ENCODE measurements around the gene MED7.

MED7 gene

DNA sequence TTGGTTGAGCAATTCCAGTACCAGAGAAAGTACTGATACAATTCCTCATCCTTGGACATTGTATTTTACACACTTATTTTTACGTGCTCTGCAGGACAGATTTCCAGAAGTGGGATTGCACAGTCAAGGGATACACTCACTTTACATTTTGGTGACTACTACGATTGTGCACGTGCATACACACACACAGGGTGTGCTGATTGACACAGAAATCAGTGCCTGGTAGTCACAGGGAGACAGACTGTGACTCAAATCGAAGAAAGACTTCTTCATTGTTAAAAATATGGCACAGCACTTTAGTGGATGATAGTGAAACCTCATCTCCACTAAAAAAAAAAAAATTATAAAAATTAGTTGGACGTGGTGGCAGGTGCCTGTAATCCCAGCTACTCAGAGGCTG, 21.9 kb upstream of the MED7 start:
- DNase-seq = no peak

DNA sequence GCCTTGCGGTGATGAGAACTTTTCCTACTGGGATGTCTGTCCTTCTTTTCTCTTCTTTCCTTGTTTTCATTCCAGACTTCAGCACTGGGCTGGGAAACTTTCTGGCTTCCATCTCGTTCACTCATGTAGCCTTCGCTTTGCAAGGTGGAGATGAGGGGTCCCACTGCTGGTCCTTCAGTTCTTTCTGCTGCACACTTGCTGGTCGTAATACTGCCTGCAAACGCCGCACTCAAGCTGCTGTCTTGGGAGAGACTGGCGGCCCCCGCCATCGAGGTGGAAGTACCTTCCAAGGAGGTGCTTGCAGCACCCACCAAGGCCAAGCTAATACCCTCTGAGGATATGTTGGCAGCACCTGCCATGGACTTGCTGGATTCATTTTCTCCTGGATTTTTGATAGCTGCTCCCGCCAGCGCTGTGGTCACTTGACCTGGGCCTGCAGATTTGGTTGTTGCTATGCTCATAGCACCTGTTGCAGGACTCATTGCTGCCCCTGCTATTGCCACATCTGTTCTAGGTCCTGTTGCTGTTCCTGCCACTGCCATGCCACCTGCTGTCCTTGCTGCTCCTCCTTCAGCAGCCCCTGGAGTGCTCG, 20.4 kb upstream of the MED7 start:
- DNase-seq = no peak

DNA sequence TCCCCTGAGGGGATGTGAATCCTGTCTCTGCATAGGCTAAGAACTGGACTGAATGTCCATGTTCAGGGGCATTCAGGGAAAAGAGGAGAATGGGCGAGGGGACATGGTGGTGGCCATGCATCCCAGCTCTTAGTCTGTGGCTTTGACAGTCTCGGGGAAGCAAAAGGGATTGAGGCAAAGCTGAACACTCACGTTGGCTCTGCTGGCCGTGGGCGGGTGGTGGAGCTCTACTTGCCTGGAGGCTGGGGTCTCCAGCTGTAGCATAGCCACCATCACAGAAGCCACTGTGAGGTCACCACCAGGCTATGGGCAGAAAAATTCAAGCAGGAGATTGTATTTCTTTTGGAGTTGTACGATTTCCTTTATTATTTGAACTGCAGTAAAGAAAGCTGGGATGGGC, 19.3 kb upstream of the MED7 start:
- no peak for DNase-seq

DNA sequence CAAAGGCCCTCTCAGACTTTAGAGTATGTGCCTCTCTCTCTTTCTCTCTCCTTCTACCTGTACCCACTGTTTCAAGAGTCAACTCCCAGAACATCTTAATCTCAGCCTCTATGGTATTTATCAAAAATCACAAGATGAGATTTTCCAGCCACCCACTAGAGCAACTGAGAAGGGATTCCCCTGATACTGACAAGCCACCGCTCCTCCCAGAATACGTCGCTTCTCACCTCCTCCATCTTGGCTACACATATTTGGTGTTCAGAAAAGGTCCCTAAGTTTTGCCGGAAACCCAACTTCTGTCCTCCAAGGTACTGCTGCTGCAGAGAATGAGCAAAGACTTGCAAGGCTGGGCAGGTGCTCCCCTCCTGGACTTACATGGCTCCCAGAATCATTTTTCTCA, 17.3 kb upstream of the MED7 start:
- no peak for DNase-seq

DNA sequence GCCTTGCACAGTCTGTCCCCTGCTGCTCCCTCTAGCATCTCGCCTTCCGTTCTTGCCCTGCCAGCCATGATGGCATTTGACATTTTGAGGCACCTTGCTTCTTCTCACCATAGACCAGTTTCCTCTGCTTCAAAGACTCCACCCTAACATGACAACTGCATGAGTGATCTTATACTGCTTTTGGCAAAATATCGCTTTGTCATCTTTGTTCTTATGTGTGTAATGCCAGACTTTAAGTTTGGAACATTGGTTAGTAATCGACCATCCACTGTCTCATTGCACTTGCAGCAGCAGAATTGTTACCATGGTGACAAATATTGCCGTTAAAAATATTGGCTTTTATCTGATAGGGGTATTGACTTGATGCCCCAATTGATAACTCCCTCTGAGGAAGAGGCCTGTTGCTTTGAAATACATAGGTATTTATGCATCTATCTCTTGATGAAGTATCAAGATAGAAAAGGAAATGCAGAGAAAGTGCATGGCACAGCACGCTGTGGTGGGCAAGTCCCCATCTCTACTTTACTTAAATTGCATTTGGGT, 16.6 kb upstream of the MED7 start:
- no peak for DNase-seq

DNA sequence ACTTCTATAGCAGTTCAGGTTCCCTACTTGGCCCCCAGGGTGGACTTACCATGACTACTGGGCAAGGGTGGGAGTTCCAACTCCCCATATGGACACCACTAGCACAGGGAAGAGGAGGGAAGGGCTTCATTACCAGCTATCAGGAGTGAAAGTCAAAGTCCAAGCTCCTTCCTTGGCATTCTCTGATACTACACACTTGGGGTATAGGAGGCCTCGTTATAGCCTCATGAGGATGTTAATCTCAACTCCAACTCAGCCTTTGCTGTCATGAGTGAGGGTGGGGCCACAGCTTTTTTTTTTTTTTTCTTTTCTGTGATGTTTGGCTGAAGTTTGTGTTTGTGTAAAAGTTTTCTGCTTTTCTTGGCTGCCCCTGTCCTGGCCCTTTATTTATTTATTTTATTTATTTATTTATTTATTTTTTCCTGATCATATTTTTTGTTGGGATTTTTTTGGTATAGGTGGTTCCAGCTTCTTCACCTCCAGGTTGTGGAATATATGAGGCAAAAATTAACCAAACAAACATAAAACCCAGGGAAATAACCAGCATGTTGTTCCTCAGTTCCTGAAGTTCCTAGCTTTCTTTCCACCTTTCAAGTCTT, 14.7 kb upstream of the MED7 start:
- DNase-seq = no peak

DNA sequence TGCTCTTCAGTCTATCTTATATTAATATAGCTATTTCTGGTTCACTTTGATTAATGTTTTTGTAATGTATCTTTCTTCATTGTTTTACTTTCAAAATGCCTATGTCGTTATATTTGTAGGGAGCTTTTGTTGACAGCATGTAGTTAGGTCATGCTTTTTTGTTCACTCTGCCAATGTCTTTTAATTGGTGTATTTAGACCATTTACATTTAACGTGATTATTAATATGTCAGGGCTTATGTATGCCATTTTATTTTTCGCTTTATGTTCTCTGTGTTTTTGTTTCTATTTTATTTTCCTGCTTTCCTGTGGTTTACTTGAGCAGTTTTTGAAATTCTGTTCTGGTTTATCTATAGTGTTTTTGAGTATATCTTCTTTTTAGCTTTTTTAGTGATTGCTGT, 12.6 kb upstream of the MED7 start:
- DNase-seq = no peak

DNA sequence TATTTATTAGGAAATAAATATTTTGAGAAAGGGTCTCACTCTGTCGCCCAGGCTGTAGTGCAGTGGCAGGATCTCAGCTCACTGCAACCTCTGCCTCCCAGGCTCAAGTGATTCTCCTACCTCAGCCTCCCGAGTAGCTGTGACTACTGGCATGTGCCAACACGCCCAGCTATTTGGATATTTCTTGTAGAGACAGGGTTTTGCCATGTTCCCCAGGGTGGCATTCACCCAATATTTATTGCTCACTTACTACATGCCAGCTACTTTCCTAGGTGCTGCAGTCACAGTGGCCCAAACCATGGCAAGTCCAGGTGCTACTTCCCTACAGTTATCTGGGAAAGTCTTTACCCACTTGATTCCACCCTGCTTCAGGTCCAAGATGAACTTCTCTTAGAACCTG, 8.3 kb upstream of the MED7 start:
- no peak for DNase-seq

DNA sequence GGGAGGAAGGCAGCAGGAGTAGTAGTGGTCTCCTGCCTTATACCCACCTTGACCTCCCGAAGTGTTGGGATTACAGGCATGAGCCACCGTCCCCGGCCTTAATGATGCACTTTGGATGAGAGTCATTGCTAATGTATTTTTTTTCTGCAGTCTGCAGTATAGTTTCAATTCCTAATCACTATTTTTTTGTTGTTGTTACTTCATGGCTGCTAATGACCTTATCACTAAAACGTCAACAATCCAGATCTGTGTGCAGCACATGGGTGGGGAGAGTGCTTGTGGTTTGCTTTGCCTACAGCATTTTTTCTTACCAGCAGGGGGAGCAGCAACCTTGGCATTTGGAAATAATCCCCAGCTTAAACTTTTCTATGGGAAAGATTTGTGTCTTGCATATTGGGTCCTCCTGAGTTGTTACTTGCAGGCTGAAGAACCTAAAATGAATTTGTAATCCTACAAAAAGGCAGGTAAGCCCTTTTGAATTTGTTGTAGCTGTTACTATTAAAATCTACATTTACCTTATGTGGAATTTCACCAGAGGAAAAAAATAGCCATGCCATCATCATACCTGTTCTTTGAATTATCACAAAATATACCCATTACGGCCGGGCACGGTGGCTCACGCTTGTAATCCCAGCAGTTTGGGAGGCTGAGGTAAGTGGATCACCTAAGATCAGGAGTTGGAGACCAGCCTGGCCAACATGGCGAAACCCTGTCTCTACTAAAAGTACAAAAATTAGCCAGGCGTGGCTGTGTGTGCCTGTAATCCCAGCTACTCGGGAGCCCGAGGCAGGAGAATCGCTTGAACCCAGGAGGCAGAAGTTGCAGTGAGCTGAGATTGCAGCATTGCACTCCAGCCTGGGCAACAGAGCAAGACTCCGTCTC, 6.3 kb upstream of the MED7 start:
- peak in 52 of 58 donors; percentile 0 to 75 (median 24) for DNase-seq

DNA sequence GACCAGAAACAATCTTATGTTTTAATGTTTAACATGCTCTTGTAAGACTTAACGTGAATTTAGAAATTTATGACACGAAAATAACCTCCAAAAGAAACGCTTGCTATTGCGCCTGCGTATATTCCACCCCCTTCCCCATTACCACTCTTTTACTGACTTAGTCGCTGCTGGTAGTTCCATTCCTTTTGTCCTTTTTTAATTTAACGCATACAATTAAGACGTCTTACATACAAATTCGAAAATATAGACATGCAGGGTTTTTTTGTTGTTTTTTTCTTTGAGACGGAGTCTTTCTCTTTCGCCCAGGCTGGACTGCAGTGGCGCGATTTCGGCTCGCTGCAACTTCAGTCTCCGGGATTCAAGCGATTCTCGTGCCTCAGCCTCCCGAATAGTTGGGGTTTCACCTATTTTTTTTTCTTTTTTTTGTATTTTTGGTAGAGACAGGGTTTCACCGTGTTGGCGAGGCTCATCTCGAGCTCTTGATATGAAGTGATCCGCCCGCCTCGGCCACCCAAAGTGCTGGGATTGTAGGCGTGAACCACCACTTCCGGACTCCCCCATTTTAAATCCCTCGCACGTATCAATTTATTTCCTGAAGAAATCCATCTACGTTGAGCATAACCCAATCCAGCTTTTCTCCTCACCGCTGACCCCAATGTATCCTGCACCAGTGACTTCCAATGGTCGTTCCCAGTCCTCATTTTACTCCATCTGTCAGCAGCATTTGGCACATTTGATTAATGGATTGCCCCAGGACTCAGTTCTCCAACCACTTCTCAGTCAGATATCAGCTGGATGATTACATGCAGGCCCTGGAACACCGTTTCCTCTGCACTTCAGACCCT, 684 bp upstream of the MED7 start:
- peak in 47 of 58 donors; percentile 4 to 81 (median 50) for DNase-seq

DNA sequence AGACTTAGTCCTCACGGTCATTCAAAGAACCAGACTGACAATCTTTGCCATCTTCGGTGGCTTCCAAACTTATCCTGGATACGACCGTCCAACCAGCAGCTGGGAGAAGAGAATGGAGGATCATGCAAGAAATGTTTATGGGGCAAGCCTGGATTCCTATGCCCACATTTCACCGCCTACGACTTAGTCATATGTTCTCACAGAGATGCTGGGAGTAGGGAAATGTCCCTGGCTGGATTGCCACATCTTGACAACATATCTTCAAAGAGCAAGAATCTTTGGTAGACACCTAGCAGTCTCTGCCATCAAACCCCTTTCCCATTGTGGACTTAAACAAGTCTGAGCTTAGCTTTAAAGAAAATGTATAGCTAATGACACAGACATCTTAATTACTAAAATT, 5.0 kb downstream of the MED7 start:
- peak in 3 of 58 donors; percentile 2 to 37 (median 4) for DNase-seq

DNA sequence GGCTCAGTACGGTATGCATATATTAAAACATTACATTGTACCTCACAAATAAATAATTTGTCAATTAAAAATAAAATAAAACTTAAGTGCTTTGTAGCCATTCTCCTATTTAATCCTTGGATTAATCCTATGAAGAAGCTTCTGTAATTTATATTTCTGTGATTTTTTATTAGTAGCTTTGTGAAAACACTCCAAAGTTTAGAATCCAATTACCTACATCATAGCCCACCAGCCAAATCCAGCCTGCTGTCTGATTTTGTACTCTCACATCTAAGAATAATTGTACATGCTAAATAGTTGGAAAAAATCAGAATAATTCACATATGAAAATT, 10.4 kb downstream of the MED7 start:
- DNase-seq = no peak

DNA sequence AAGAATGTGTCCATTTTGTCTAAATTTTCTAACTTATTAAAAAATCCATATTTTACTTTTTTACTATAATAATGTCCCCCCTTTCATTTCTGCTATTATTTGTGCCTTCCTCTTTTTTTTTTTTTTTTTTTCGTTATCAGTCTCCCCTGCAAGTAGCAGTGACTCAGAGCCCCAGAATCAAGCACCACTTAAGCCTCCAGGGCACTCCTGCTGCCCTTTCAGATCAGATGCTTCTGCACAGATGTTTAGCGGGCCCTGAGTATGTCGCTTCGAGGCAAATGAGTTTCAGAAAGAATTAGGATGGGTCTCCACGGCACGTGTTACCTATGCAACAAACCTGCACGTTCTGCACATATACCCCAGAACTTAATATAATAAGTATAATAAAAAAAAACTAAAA, 11.7 kb downstream of the MED7 start:
- no peak for DNase-seq

DNA sequence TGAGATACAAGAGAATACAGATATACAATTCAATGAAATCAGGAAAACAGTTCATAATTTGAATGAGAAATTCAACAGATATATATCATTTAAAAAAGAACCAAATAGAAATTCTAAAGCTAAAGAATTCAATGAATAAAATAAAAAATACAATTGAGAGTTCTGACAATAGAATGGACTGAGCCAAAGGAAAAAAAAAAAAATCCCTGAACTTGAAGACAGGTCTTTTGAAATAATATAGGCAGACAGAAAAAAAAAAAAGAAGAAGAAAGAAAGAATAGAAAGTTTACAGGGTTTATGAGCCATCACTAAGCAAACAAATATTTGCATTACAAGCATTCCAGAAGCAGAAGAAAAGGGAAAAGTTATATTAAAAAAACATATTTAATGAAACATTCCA, 21.0 kb downstream of the MED7 start:
- no peak for DNase-seq

DNA sequence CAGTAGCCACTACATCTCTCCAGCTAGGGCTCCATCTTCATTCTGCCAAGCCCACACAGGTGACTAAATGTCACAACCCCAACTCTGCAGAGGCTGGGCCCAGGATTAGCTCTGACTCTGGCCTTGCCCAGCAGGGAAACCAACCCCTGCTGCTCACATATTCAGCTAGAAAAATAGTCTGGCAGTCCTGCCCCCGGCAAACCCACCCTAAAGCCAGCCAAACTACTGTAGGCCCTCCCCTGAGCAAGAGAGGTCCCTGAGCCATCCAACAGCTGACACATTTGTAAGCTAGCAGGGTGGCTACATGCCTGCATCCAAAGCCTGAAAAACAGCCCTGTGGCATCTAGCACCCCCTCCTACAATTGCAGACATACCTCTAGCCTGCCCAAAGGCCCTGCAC, 22.6 kb downstream of the MED7 start:
- DNase-seq = no peak

DNA sequence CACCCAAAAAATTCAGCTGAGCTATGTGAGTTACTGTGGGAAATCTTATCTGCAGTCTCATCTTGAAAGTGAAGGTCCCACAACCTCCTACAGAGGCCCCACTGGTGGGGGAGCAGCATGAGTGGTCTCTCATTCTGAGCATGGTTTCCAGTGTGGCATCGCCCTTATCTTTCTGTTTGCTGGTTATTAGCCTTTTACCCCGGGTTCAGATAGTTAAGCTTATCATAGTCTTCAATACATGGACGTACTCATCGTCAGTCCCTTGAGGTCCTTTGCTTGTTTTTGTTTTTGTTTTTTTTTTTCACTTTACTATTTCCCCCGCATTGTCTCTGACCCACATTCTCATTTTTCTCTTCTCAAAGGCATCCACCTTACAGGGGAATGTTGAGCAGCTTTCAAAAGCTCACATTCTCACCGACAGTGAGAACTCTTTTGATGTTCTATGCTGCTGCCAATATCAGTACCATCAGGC, 26.1 kb downstream of the MED7 start:
- DNase-seq = no peak

DNA sequence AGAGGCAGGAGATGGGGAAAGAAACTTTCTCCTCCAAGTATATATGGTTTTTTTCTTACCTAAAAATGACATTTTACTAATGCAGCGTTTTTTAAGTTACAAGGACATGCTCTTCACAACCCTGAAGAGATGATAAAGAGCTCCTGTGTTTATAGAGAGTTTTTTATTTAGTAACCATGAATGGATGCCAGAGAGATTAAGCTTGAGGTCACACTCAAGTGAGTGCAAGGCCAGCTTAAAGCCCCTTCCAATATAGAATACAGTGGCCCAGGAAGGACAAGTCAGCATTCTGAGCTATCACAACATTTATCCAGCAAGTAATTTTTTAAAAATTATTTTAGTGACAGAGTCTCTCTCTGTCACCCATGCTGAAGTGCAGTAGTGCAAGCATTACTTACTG, 27.2 kb downstream of the MED7 start:
- DNase-seq = no peak

DNA sequence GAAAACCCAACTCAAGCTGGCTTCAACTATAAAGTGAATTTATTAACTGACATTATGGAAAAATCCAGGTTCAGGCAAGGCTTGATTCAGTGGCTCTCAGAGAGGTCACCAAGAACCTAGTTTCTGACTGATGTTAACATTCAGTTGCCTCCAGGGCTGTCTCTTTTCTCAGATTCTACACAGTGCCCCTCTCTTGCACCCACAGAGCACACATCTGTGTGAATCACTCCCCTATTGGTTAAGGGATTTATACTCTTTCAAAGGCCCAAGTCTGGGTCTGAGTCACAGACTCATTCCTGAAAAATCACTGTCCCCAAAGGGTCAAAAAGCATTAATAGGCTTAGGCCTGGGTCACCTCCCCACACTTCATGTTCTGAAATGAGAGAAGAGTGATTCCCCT, 27.7 kb downstream of the MED7 start:
- no peak for DNase-seq

DNA sequence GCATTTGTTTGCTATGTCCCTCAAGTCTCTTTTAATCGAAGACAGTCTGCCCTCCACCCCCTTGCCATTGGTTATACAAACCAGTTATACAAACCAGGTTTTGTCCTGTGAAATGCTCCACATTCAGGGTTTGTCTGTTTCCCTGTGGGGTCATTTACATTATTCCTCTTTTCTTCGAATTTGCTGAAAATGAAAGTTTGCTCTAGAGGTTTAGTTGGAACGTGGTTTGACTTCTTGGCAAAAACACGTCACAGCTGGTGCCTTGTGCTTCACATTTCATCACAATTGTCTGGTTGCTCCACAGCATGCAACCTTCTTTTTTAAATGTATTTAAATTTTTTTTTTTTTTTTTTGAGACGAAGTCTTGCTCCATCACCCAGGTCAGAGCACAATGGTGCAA, 29.7 kb downstream of the MED7 start:
- DNase-seq = no peak

DNA sequence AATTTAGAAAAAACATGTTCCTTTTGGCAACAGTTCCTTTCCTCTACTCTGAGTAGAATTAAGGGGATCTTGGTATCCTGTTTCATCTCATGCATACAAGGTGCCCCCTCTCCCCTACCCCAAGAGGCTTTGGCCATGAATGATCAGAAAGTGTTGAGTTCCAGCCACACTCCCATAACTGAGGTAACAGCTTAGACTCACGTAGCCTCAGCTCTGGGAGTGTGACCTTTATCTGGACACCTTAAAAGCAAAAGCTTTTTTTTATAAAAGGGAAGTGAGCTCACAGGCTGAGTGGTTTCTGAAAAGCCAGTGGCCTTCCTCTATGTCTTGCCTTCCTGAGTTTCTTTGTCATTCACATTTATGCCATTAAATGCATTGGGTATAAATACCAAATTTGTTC, 32.9 kb downstream of the MED7 start:
- no peak for DNase-seq

DNA sequence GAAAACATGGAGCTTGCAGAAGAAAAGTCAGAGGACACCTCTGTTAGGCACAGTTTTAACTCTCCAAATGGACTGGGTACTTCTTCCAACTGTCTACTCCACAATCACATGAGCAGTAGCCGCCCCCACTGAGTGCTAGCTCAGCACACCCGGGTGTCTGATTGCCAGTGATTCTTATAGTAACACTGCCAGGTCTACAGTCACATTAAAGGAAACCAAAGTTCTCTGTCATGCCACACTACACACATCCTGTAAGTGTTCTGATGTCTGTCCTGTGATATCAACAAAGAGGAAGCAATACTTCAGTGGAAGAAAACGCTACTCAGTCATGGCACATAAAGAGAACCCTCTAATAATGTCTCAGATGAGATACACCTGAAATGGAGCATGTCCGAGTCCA, 33.7 kb downstream of the MED7 start, which contains the start of gene HAVCR2:
Gene HAVCR2, minus strand, starts transcription at position 69 of the 400 bp plus-strand sequence. Its CDS starts 61 bp downstream, at position 8.
- DNase-seq = peak in 35 of 58 donors; percentile 1 to 61 (median 20)
